HG03039 (cell line): ENCODE data around the gene TMX1.

Source experiments
- ATAC-seq: cut with Tn5 transposase; IDR thresholded peaks from one replicate; pipeline ENCODE4 v1.9.1; 2021; ENCODE audit warnings: mild to moderate bottlenecking, moderate library complexity; ENCODE audit not compliant: unreplicated experiment

TMX1 gene

DNA sequence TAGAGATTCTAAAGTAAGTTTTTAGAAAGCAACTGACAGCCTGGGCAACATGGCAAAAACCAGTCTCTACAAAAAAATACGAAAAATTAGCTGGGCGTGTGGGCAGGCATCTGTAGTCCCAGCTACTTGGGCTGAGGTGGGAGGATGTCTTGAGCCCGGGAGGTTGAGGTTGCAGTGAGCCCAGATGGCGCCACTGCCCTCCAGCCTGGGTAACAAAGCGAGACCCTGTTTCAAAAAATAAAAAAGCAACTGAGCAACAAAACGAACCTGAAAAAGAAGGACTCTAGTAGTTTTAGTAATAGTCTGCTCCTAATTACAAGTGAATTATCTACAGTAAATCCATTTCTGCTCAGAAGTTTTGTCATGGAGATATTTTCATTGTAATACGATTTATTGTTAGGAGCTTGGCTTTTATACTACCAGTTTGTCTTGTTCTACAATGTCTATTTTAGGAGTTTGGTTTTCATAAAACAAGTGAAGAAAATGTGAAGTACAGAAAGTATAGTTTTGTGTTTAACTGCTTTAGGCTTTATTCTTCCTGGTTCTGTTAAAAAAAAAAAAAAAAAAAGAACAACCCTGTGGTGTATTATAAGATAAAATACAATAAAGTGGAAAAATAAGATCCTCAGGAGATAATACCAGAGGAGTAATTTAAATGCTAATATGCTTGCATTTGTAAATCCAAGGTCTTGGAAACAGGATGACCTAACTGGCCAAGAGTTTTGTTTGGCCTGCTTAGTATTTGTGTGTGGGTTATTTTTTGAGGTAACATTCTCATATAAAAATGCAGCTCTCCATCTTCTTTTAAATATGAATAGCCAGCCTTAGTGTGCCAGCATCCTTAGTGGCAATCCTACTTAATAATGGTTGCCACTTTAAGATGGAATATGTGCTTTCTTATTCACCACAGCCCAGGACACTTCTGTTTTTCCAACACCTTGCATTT lies 2.8 kb downstream of the TMX1 start:
- no peak for ATAC-seq

DNA sequence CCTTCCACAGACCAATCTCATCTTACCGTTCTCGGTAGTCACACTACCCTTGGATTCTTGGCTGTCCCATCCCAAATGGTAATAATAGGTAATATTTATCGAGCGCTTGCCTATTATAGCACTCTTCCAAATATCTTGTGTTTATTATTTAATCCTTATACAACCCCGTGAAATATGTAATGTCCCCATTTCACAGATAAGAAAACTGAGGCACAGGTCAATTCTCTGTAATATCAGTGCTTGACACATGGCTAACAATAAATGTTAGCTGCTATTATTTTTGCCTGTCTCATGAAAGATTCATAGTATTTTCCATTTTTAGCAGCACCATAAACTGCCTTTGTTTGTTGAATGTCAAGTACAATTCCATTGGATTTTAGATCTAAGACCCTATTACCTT lies 4.5 kb downstream of the TMX1 start:
- no peak for ATAC-seq

DNA sequence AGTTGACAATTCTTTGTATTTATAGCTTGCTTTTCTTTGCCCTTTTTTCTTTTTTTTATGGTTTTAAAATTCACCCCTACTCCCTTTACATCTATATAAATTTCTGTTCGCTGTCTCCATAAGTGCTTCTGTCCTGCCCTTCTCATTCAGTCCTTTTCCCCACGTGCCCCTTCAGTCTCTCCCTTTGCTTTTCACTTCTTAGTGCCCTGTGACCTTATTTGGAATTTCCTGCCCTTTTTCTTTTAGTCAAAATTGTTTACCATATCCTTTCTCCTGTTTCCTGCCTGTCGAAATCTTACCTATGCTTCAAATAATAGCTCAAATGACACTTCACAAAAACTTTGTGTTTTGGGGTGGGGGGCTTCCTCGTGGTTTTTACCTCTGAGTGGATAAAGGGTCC lies 6.0 kb downstream of the TMX1 start:
- no peak for ATAC-seq

DNA sequence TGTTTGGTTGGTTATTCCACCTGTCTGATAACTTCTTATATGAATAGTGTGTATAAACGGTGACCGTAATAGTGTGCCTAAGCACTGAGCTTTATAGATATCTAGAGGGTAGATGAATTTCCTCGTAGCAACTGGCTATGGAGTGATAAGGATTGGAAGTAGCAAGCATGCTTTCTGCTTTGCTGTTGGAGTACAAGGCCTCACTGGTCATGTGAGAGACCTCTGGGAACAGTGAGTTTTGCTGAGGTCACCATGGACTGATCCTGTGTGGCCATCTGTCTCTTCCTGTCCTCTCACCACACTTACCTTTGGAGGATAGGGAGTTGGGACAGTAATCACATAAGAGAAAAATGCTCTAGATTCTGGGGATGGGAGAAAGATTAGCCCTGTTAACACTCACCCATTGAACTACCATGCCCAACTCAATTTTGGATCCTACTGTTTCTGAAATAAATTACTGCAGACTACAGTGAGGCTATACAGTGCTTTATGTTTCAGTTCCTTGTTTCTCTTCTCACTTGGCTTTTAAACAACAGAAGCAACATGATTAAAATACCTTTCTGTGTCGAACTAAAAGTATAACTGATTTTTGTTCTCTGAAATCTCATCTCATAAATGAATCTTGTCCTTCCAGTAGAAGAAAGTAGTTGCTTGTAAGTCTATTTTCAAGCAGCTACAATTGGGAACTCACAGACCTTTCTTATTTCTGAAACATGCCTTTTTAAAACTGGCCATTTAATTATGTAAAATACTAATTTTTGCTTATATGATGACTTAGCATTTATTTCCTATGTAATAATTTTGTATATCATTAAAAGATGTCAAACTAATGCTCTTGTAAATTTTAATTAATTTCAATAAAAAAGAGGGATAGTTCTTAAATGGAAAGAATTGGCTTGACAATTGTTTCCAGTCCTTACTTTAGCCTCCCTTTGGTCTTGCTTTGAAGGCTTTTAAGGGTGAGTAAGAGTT lies 8.3 kb downstream of the TMX1 start:
- ATAC-seq: peak; percentile 78

DNA sequence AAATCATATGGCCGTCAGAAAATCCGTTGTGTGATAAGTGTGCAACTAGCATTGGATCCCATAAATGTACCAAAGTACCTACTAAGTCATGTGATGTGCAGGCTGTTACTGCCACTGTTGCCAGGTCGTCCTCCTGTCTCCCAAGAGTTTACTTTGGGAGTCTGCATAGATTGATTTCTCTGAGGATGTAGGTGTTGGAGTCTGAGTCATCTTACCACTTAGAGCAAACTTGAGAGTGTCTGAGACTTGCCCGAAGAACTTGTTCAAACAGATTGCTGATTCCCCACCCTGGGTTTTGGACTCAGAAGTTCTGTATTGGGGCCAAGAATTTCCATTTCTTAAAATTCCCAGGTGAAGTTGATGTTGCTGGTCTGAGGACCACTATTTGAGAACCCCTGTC lies 11.4 kb downstream of the TMX1 start:
- ATAC-seq: no peak

DNA sequence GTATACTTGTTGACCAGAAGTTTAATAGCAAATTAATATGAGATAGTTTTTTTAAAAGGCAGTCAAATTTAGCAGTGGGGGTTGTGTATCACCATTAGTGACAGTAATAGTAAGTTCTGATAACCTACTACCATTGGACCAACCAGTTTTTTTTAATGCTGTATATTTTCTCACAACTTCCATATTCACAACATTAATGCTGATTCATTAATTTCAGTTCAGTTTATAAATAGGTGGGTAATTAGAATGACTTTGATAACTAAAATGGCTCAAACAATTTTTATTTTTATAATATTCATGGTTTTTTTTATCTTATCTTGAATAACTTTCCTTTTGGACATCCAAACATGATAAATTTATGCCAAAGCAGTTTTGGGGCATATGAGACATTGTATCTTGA lies 13.8 kb downstream of the TMX1 start:
- no peak for ATAC-seq

DNA sequence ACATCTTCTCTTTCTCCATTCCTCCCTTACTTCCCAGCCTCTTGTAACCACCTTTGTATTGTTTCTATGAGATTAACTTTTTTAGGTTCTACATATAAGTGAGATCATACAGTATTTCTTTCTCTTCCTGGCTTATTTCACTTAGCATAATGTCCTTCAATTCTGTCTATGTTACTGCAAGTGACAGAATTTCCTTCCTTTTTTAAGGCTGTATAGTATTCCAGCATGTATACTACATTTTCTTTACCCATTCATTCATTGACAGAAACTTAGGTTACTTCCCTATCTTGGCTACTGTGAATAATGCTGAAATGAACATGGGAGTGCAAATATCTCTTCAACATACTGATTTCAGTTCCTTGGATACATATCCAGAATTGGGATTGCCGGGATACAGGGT lies 18.2 kb downstream of the TMX1 start:
- no peak for ATAC-seq

DNA sequence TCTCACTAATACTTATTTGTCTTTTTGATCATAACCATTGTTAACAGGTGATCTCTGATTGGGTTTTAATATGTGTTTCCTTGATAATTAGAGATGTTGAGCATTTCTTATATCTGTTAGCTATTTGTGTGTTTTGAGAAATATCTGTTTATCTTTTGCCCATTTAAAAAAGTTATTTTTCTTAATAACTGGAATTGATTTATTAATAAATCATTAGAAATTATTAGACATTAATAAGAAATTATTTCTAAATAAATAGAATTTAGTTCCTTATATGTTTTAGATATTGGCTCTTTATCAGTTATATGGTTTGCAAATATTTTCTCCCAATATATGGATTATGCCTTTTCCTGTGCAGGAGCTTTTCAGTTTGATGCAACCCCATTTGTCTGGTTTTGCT lies 18.7 kb downstream of the TMX1 start:
- no peak for ATAC-seq

DNA sequence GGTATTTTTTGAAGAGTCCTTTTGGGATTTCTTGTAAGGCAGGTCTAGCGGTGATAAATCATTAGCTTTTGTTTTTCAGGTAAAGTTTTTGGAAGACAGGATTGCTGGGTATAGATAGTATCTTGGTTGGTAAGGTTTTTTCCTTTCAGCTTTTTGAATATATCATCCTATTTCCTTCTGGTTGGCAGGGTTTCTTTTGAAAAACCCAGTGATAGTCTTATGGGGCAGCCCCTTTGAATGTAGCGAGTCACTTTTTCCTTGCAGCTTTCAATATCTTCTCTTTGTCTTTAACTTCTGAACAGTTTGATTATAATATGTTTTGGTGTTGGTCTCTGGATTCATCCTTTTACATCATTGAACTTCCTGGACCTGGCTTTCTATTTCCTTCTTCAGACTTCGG lies 20.2 kb downstream of the TMX1 start:
- ATAC-seq: no peak

DNA sequence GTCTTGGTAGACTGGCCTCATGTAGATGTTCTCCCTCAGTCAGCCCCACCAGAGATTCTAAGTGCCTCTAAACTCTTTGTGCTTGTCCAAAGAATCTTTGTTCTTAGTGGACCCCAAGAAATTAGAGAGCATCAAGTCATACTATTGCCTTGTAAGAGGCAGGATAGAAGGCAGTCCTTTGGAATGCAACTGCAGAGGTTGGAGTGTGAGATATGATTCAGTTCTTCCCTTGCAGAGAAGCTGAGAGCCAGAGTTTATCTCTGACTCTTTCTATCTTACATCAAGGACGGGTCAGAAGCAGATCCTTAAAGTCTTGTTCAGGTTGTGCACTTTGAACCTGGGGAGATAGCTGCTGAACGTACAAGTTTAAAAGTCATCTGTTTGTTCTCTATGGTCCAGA lies 21.1 kb downstream of the TMX1 start:
- ATAC-seq: no peak

DNA sequence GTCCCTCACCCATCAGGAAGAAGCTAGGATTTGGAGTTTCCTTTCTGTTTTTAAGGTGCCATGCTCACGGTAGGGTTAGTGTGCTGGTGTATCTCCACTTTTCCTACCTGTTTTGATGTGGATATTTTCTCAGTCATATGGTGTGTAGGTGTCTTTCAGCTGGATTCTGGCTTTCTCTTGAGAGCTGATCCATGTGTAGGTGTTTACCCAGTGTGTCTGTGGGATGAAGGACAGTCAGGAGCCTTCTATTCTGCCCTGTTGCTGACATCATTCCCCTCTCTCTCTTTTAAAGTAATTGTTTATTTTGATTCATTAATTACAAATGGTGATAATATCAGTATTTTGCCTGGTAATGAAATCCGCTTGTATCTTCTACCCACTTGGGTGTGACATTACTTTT lies 22.8 kb downstream of the TMX1 start:
- ATAC-seq: no peak

DNA sequence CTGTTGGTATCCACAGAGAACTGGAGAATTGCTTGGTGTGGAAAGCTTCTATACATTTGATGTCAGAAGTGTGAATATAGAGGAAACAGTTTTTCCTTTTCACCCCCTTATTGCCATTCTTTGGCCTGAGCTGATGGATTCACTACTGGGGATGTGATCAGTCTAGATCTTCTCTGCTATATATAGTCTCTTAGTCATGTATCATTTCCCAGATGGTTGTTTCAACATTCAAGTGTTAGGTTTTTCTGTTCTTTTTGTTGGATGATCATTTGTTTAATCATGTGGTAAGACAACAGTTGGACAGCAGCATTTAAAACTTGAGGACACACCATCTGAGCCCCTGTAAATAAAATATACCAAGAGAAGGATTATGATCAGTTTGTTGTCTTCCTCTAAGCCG lies 29.6 kb downstream of the TMX1 start:
- no peak for ATAC-seq

DNA sequence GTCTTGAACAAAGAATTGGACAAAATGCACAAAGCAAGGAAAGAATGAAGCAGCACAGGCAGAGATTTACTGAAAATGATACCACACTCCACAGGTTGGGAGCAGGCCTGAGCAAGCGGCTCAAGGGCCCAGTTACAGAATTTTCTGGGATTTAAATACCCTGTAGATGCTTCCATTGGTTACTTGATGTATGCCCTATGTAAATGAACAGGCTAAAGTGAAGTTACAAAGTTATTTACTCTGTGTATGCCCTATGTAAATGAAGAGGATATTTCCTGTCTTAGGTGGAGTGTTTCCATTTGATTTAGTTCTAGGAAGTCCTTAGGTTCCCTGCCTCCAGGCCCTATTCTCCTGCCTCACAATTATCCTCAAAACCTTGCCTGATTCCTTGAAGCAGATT lies 36.6 kb downstream of the TMX1 start:
- no peak for ATAC-seq

DNA sequence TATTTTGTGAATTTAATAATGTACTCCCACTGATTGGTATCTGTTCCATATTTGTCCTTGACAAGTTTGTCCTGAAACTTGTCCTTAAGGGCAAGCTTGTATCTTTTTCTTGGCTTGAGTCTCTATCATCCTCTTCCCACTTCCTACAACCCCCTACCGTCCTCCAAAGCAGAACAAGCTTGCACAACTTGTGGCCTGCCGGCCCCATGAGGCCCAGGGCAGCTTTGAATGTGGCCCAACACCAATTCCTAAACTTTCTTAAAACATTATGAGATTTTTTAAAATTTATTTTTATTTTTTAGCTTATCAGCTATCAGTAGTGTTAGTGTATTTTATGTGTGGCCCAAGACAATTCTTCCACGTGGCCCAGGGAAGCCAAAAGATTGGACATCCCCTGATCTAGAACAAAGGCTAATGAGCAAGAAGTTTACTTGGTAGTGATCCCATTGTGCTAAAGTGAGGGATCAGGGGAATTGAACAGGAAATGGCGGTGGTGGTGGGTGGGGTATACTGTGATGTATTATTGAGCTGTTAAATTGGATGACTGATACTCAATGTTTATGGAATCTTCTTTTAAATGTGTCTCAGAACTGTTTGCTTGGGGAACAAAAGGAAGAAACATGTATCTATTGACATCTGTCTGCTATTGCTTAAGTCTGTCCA lies 37.8 kb downstream of the TMX1 start:
- no peak for ATAC-seq

DNA sequence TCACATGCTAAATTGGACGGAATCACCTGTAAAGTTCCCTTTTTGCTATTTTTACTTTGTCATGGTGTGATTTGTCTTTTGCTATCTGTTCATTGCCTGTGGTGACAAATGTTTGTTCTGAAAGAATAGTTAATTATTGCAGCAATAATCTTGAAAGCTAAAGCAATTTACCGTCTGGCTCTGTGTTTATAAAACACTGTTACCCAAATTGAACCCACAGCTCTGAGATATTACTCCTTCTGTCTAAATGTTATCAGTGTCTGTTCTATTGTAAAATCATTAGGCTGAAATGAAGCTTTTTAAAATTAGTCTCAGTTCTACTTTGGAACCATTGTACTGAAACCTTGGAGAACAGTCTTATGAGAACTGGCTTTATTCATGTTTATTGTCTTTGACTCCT lies 42.5 kb downstream of the TMX1 start:
- no peak for ATAC-seq

DNA sequence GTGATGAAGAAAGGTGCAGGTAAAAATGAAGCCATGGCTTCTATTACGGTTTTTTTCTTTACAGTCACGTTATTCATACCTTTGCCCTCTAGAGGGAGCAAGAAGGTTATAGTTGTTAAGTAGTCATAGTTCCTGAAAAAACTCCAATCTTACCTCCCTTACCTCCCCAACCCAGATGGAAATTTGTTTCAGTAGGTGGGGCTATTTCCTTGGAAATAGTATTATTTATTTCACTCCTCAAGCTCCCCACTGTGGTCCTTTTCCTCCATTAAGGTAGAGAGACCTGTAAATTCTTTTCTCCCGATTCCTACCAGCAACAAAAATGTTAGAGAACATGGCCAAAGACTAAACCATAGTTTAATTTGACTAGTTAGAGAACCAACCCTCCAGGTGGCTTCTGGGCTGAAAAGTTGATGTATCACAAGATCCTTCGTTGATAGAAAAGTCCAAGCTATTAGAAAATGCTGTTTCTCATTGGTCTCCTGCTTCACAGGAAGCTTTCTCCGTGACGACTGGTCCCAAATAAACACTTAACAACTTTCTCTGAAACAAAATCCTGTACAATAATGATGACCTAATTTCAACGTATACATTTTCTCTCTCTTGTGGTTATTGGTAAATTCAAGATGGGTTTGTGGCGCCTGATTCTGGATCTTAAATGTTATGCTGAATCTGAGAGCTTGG lies 43.5 kb downstream of the TMX1 start:
- no peak for ATAC-seq

DNA sequence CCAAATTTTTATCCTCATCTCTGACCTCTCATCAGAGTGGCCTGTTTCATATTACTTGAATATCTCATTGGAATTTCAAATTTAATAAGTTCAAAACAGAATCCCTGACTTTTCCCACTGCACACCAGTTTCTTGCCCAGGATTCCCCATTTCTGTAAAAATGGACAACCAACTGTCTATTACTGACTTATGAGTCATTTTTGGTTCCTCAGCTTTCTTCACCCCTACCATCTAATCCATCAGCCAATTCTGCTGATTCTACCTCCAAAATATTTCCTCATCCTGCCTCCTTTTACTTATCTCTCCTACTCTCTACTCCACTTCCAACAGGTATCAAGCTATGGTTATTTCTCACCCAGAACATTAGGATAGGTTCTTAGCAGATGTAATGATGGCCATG lies 44.2 kb downstream of the TMX1 start:
- ATAC-seq: no peak

DNA sequence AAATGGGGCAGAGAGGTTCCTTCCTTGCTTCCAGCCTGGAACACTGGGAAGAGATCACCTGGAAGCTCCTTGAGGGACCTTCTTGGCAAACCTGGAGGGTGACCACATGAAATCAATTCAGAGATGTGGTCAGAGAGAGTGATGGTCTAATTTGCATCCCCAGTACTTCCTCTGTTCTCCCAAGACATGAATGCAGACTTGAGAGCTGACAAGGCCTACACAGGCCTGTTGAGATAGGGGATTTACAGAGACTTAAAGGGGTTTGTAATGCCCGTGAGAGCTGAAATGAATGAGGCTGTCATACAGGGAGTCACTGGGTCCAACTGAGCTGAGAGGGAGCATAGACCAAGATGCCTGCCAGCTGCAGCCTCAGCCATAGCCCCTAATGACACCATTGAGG lies 45.1 kb downstream of the TMX1 start:
- peak; percentile 49 for ATAC-seq

DNA sequence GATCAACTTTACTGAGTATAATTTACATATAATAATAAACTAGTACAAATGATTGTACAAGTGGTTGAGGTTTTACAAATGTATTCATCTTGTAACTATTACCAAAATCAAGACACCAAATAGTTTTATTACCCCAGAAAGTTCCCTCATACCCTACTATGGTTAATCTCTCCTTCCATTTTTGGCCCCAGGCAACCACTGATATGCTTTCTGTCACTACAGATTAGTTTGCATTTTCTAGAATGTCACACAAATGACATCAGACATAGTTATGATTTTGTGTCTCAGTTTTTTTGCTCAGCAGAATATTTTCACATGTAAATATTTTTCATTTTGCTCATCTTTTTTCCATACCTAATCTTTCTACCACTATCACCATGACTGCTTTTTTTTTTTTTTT lies 49.1 kb downstream of the TMX1 start:
- no peak for ATAC-seq

DNA sequence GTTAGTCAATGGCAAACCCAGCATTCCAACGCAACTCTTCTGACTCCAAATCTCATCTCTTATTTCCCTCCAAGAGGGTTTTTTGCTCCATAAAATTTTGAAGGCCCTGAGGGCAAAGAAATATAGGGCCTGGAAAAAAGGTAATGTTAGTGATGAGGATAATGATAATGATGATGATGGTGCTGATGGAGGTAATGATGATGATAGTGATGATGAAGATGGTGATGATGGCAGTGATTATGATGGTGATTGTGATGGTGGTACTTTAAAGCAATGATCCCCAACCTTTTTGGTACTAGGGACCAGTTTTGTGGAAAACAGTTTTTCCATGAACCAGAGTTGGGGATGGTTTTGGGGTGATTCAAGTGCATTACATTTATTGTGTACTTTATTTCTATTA lies 50.1 kb downstream of the TMX1 start:
- no peak for ATAC-seq

DNA sequence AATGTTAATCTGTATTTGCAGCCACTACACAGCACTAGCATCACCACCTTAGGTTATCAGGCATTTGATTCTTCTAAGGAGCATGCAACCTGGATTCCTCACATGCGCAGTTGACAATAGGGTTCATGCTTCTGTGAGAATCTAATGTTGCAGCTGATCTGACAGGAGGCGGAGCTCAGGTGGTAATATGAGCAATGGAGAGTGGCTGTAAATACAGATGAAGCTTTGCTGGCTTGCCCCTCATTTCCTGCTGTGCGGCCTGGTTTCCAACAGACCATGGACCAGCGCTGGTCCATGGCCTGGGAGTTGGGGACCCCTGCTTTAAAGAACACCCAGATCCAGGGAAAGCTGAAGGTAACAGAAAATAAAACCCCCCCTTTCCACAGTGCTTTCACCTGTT lies 51.0 kb downstream of the TMX1 start:
- no peak for ATAC-seq
